Raji (cell line): ENCODE measurements around the gene COL4A4.

Source experiments
- POLR2A ChIP-seq: IDR thresholded peaks from 2 replicates; pipeline ENCODE4 v1.6.1; 2011; ENCODE audit warnings: low read depth, low read length, control low read depth; ENCODE audit not compliant: insufficient read depth

Gene COL4A4

DNA sequence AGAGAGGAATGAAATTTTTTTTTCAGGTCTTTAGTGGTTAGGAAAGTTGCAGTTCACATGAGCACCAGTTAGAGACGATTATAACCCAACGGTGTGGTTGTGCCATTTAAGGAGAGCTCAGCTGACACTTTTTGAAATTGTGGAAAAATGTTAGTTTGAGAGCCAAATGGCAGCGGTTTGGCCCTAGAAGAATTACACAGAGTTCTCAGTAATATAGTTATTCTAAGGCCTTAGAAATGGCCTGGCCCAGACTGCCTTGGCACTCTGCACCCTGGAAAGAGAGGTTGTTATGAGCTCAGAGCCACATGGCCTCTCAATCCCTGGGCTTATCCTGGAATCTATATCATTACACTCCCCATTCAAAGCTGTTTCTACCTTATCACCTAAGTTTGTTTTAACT, 210.8 kb downstream of the COL4A4 start:
- TF ChIP-seq POLR2A = no peak
